ENCODE data around the gene RTF2.
A peak's percentile ranks its signal among the peaks of the same experiment; 100 is the strongest.
"Not testable (repeated sequence)": the region's sequence is repeated elsewhere in the genome, so short reads cannot be mapped to it uniquely, and the experiment has no call there.

Gene RTF2

GRCh38 chr20:56501116-56501515, 32.7 kb downstream of the RTF2 start:
- no peak for DNase-seq (ENCODE audit: low spot score)

GRCh38 chr20:56503916-56504315, 35.5 kb downstream of the RTF2 start:
- no peak for DNase-seq (ENCODE audit: low spot score)

GRCh38 chr20:56504373-56505005, 36.1 kb downstream of the RTF2 start:
- peak; percentile 64 for DNase-seq (ENCODE audit: low spot score)

DNA sequence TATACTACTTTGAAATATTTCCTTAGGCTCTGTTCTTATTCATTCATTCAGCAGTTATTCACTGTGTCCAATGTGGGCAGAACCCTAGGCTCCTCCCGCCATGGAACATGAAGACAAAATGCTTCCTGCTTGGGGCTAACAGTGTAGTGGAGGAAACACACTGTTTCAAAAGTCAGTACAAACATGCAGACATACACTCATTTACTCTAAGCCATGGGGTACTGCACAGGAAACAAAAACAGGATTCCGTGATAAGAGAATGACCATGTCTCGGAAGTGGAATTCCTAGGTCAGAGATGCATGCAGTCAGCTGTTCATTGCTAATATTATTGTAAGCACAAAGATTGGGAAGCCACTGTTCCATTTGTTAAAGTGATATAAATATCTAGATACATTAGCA, 37.7 kb downstream of the RTF2 start:
- DNase-seq (ENCODE audit: low spot score): no peak

DNA sequence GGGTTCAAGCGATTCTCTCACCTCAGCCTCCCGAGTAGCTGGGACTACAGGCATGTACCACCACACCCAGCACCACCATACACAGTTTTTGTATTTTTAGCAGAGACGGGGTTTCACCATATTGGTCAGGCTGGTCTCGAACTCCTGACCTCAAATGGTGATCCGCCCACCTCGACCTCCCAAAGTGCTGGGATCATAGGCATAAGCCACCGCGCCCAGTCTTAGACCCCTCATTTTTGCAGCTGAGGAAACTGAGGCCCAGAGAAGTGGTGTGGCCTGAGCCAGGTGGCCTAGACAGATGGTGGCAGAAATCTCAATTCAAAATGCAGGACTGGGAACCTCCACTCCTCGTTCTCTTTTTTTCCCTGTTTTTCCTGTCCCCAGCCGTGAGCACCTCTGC, 43.5 kb downstream of the RTF2 start:
- DNase-seq (ENCODE audit: low spot score): no peak

DNA sequence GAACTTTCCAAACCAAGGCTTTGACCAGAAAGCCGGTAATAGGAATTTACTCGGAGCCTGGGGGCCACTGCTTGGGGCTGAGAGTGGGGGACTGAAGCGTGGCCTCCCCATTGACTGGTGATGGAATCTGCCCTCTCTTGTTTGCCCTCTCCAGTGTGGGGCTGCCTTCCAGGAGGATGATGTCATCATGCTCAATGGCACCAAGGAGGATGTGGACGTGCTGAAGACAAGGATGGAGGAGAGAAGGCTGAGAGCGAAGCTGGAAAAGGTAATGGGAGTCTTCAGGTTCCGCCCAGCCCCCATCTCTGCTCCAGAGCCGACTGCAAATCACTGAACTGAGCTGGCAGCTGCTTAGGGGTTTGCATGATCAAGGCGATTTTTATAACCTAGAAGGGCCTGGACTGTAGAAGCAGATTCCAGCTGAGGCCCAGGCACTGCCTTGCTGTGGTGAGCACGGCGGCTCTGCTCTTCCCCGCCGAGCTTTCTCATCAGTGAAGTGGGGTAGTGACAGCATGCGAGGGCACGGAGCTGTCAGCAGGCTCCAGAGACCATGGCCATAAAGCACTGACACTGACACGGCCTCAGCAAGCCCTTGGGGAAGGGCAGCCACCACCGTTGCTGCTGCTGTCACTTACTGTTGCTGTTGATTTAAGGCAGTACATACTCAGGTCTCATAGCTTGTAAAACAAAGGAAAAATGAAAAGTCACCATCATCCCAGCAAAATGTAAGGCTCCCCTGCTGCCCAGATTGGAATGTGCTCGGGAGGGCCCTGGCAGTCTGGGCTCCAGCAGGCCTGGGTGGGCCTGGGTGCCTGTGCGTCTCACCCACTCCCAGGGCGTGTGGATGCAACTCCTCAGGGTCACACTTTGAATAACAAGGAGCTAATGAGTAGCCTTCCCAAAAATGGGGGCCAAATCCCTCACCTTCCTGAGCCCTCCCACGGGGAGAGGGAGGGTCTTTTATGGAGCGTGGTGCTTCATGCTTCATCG, 45.0 kb downstream of the RTF2 start:
- DNase-seq (ENCODE audit: low spot score): no peak

DNA sequence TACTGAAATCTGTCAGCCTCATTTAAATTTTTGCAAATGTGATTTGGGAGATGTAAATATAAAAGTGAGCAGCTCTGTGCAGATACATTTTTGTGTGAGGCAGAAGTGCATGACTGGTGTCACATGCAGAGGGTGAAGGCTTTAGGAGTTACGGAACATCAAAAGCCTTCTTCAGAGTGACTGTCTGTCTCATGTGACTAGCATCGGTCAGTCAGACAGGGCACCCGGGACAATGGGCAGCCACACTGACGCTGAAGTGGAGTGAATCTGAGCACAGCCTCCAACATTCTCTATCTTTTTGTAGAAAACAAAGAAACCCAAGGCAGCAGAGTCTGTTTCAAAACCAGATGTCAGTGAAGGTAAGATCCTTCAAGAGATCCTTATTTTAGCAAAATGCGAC, 48.2 kb downstream of the RTF2 start:
- no peak for DNase-seq (ENCODE audit: low spot score)

DNA sequence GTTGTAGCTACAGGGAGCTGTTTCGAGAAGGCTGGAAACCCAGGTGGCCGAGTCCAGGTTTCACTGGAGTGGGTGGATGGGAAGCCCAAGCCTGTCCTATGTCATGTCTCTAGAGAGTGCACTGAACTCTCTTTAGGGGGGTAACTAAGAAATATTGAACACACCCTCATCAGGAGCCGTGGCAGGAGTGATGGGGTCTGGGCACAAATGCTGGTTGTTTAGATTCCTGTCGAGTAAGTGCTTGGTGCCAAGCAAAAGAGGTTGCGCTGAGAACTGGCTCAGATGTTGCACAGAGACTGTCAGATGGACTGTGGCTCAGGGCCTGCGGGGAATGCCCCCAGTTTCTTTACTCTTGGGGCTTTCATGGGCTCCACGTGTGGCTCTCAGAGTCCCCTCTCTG, 48.8 kb downstream of the RTF2 start:
- DNase-seq (ENCODE audit: low spot score): no peak

DNA sequence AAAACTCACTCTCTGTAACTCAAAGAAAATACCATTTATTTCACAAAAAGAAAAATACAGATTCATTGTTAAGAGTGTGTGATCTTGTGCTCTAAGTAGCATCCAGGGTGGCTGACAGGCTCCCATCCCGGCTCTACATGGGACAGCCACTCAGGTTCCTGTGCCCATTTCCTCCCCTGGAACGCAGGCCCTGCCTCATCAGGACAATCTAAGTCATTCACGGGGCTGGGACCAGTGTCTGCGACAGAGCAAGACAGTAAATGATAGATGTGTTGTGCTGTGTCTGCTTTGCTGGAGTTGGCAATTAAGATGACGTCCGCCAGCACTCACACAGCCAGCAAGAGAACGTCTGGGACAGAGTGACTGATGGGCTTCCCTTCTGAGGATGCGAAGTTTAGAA, 49.2 kb downstream of the RTF2 start:
- DNase-seq (ENCODE audit: low spot score): no peak

GRCh38 chr20:56518126-56518525, 49.7 kb downstream of the RTF2 start:
- DNase-seq (ENCODE audit: low spot score): no peak

- DNase-seq (ENCODE audit: low spot score): no peak
Observed at GRCh38 chr20:56518721-56519398, 50.4 kb downstream of the RTF2 start.

GRCh38 chr20:56519551-56519950, 51.1 kb downstream of the RTF2 start:
- DNase-seq (ENCODE audit: low spot score): no peak

GRCh38 chr20:56520180-56520579, 51.8 kb downstream of the RTF2 start:
- no peak for DNase-seq (ENCODE audit: low spot score)

GRCh38 chr20:56520746-56521354, 52.4 kb downstream of the RTF2 start:
- not testable (repeated sequence) for DNase-seq (ENCODE audit: low spot score)

GRCh38 chr20:56522311-56522710, 53.9 kb downstream of the RTF2 start:
- DNase-seq (ENCODE audit: low spot score): no peak

DNA sequence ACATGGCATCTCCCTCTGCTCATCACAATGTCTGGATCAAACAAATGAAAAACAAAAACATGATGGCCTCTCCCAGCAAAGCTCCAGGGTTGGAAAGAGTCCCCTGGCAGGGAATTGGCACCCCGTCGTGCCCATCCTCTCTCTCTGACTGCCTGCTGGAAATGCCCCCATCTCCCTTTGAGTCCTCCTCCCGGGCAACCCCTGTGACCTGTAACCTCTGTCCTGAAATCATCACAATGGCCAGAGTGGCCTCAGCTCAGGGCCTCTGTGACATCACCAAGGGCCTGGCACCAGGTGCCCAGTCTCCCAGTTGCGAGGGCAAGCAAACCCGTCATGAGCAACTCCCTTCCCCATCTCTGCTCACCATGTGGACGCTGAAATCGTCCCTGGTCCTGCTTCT, 56.0 kb downstream of the RTF2 start, which contains the start of gene FAM209A:
Gene FAM209A (plus strand): TSS at position 301 of the 400 bp plus-strand sequence. CDS start 65 bp downstream, at position 366.
- DNase-seq (ENCODE audit: low spot score): not testable (repeated sequence)

DNA sequence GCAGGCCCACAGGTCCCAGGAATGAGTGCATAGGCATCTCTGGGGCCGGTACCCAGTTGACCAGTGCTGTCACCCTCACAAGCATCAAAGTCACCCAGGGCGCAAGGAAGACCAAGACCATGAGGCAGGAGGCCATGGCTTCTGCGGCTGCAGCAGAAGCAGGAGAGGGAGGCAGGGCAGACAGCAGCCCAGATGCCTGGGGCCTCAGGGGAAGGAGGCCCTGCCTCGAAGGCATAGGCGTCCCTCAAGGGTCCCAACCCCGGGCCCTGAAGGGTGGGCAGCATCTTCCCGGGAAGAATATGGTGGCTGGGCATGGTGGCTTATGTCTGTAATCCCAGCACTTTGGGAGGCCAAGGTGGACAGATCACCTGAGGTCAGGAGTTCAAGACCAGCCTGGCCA, 59.1 kb downstream of the RTF2 start:
- DNase-seq (ENCODE audit: low spot score): no peak

DNA sequence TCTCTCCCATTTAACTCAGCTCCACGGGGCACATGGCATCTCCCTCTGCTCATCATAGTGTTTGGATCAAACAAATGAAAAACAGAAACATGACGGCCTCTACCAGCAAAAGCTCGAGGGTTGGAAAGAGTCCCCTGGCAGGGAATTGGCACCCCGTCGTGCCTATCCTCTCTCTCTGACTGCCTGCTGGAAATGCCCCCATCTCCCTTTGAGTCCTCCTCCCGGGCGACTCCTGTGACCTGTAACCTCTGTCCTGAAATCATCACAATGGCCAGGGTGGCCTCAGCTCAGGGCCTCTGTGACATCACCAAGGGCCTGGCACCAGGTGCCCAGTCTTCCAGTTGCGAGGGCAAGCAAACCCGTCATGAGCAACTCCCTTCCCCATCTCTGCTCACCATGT, 64.5 kb downstream of the RTF2 start, which contains the start of gene FAM209B:
Gene FAM209B (plus strand): TSS at position 301 of the 400 bp plus-strand sequence. CDS start 96 bp downstream, at position 397.
- DNase-seq (ENCODE audit: low spot score): not testable (repeated sequence)

DNA sequence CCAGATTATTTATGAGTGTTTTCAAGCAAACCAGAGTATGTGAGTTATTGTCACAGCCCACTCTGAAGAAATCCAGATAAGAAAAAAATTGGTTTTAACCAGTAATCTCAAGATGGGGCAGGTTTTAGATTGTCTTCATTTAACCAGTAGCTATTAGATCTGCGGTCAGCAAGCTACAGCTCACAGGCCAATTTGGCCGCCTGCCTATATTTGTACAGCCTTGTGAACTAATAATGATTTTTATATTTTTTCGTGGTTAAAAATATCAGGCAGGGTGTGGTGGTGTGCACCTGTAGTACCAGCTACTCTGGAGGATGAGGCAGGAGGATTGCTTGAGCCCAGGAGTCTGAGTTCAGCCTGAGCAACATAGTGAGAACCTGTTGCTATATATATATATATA, 69.6 kb downstream of the RTF2 start:
- no peak for DNase-seq (ENCODE audit: low spot score)

DNA sequence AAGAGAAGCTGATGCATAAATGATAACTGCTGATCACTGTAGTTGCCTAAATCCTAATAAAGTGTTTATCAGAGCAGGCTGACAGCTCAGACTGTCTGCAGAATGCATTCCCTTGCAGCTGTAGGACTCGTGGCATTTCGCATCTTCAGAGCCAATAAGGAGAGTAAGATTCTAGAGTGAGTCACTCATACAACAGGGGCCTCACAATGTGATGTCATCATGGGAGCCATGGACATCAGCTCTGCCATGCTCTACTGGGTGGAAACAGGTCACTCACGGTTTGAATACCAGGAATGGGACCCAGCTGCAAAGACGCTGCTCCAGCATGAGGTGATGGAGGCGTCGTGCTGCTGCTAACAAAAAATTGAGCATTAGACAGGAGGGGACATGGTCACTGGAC, 72.0 kb downstream of the RTF2 start:
- DNase-seq (ENCODE audit: low spot score): no peak

DNA sequence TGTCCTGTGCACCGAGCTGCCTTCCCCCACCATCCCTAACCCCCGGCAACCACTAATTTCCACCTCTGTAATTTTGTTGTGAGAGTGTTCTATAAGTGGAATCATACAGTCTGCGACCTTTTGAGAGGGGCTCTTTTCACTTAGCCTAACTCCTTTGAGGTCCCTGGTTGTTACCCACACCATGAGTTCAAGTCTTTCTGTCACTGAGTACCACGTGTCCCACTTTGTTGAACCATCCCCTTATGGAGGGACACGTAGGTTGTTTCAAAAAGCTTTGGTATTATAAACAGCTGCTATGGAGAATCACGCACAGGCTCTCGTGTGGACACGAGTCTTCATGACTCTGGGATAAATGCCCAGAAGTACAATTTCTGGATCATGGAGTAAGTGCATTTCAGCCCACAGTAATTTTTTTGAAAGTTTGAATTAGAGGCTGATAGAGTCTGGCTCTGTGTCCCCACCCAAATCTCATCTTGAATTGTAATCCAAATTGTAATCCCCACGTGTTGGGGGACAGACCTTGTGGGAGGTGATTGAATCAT, 74.1 kb downstream of the RTF2 start:
- no peak for DNase-seq (ENCODE audit: low spot score)

GRCh38 chr20:56551571-56551970, 83.1 kb downstream of the RTF2 start:
- DNase-seq (ENCODE audit: low spot score): no peak

All from D341Med (cell line).